GM23248 (cell line): ENCODE measurements around the gene UROD.
"Not testable (repeated sequence)": the region's sequence is repeated elsewhere in the genome, so short reads cannot be mapped to it uniquely, and the experiment has no call there.

Experiments
- EZH2 ChIP-seq: fragments of 200-600 bp; sonication (generic); IDR thresholded peaks from 2 replicates; pipeline ENCODE4 v1.6.1; 2018; ENCODE audit warnings: antibody characterized with exemption, mild to moderate bottlenecking; ENCODE audit not compliant: insufficient read depth, poor library complexity, severe bottlenecking
- EZH2phosphoT487 ChIP-seq: fragments of 200-600 bp; sonication (generic); IDR thresholded peaks from 2 replicates; pipeline ENCODE4 v1.6.1; 2018; ENCODE audit warnings: antibody characterized with exemption, moderate library complexity, mild to moderate bottlenecking, low read depth; ENCODE audit not compliant: insufficient read depth

DNA sequence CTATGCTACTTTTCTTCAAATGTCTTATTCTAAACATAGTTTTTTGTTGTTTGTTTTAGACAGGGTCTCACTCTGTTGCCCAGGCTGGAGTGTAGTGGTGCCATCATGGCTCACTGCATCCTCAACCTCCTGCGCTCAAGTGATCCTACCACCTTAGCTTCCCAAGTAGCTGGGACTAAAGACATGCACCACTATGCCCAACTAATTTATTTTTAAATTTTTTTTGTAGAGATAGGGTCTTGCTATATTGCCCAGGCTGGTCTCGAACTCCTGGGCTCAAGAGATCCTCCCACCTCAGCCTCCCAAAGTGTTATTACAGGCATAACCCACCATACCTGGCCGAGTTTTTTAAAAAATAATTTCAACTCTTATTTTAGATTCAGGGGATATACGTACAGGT lies 50.4 kb downstream of the UROD start:
- not testable (repeated sequence) for TF ChIP-seq EZH2, EZH2phosphoT487
